ENCODE data around the gene THSD4. TPM values are rescaled to one million over a fixed set of nuclear protein-coding genes. Genes with fewer than 3 reads are reported as not detected.

Gene THSD4
- total and polyA plus RNA-seq, 2 of the 4 experiments (the other 2 are of a cell fraction): 25.5 to 31.1 TPM

DNA sequence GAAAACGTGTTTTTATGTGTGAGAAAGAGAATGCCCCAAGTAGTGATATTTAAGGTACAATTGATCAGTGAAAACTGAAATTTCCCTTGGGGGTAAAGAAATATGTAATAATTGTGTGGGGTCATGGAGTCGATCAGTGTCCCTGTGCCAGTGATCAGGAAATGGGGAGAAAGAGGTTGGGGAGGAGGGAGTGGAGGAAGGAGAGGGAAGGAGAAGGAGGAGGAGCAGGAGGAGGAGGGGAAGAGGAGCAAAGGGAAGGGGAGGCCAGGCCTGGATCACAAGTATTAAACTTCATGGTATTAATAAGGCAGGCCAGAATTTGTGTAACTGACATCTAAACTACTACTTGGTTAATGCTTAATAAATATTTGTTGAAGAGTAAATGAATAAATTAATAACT lies 30.4 kb downstream of the THSD4 start (continued):
- no peak for TF ChIP-seq SMC3 (IDR thresholded peaks at IDR 0.05; ENCODE audit: low read depth, low read length)

- WGBS, 2 experiments (ENCODE audit: extremely low coverage in 2 of 2, insufficient read length in 1 of 2): 56% methylated on average over 3 of the region's 4 CpGs; no CpG with 5 or more reads in 1 of the 2 experiments
- in situ Hi-C loops (cut with MboI; ENCODE audit: low sequenced_read_pairs): no loop called here
Measured at GRCh38 chr15:71146580-71146982, 31.3 kb downstream of the THSD4 start.

More at GRCh38 chr15:71146580-71146982, 31.3 kb downstream of the THSD4 start:
- no TSS peak for BruUV-seq (replicated peaks)
- Histone ChIP-seq H3K79me1 (ENCODE audit: low read depth in 1 of 2, low read length in 2 of 2) (peaks cover 13 to 40% of the 10 kb centered on the region in 2 experiments), H2BK5ac (ENCODE audit: low read depth, low read length, poor library complexity, severe bottlenecking) (no peak overlapping the region), H3K4me1 (ENCODE audit: control insufficient read depth, insufficient read depth, low read length) (peaks cover 8% of the 10 kb centered on the region), H4K8ac (ENCODE audit: low read depth in 2 of 2, low read length in 2 of 2) (no peak overlapping the region), H2BK120ac (ENCODE audit: low read depth, low read length) (no peak overlapping the region), H2BK20ac (ENCODE audit: low read depth, low read length) (no peak overlapping the region), H3K9me1 (ENCODE audit: insufficient read depth, low read length) (peaks cover 7% of the 10 kb centered on the region; the same call in 1 of the 2 replicates), H3K4me3 (ENCODE audit: insufficient read depth, low read depth, low read length) (no peak overlapping the region), H3K36me3 (ENCODE audit: control insufficient read depth, insufficient read depth, low read length) (peaks cover 3% of the 10 kb centered on the region), H3K56ac (ENCODE audit: extremely low read depth, insufficient read depth, low read length) (no peak overlapping the region), H3K9me3 (ENCODE audit: control insufficient read depth, insufficient read depth, low read length) (no peaks in the 10 kb centered on the region), H2BK15ac (ENCODE audit: low read depth, low read length) (no peak overlapping the region), H3K14ac (replicated peaks; ENCODE audit: low read depth, low read length) (no peak overlapping the region), H2AFZ (replicated peaks; ENCODE audit: low read length, poor library complexity) (no peak overlapping the region), H4K91ac (ENCODE audit: insufficient read depth, low read depth, low read length) (no peak overlapping the region), H3K4ac (ENCODE audit: low read depth, low read length) (no peak overlapping the region), H3K9ac (ENCODE audit: low read depth, low read length) (no peak overlapping the region), H3K23ac (ENCODE audit: low read depth, low read length) (no peak overlapping the region), H3K4me2 (ENCODE audit: low read depth, low read length) (no peak overlapping the region), H2AK5ac (ENCODE audit: low read depth, low read length) (no peak overlapping the region), H3K27ac (ENCODE audit: insufficient read depth, low read length) (no peak overlapping the region), H4K5ac (ENCODE audit: low read depth, low read length) (no peak overlapping the region), H4K20me1 (ENCODE audit: insufficient read depth, low read length) (0 out of 2 replicates have a peak, but pooled peaks cover 3% of the 10 kb centered on the region), H3K18ac (ENCODE audit: low read depth, low read length) (no peak overlapping the region), H2AK9ac (replicated peaks; ENCODE audit: low read depth, low read length, poor library complexity) (no peak overlapping the region), H3K27me3 (ENCODE audit: control insufficient read depth, insufficient read depth, low read length) (no peaks in the 10 kb centered on the region)
- ChIA-PET CTCF (no interaction called here), POLR2A (ENCODE audit: unreplicated experiment) (no interaction called here)
- no peak for DNase-seq
- no peak for ATAC-seq (ENCODE audit: low read depth)
- no peak for TF ChIP-seq RFX5 (IDR thresholded peaks at IDR 0.05; ENCODE audit: low read depth, low read length)
- TF ChIP-seq, protein P1, sequence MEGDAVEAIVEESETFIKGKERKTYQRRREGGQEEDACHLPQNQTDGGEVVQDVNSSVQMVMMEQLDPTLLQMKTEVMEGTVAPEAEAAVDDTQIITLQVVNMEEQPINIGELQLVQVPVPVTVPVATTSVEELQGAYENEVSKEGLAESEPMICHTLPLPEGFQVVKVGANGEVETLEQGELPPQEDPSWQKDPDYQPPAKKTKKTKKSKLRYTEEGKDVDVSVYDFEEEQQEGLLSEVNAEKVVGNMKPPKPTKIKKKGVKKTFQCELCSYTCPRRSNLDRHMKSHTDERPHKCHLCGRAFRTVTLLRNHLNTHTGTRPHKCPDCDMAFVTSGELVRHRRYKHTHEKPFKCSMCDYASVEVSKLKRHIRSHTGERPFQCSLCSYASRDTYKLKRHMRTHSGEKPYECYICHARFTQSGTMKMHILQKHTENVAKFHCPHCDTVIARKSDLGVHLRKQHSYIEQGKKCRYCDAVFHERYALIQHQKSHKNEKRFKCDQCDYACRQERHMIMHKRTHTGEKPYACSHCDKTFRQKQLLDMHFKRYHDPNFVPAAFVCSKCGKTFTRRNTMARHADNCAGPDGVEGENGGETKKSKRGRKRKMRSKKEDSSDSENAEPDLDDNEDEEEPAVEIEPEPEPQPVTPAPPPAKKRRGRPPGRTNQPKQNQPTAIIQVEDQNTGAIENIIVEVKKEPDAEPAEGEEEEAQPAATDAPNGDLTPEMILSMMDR (conservative IDR thresholded peaks at IDR 0.05; ENCODE audit: low read depth, low read length): no peak
- TF ChIP-seq CHD1 (IDR thresholded peaks at IDR 0.05; ENCODE audit: low read depth, low read length): no peak
- TF ChIP-seq CEBPB (IDR thresholded peaks at IDR 0.05; ENCODE audit: low read depth, low read length): no peak
- no peak for TF ChIP-seq MXI1 (IDR thresholded peaks at IDR 0.05; ENCODE audit: borderline replicate concordance, low read depth, low read length)
- intact Hi-C loops (cut with micrococcal nuclease): no loop called here
- dilution Hi-C loops (cut with HindIII; ENCODE audit: low sequenced_read_pairs, unreplicated experiment): no loop called here

Data from IMR-90 (cell line).